HG02642 (cell line): Measurements from ENCODE around the gene ZNF793.

Experiments
- ATAC-seq: cut with Tn5 transposase; IDR thresholded peaks from one replicate; pipeline ENCODE4 v1.9.1; 2021; ENCODE audit warnings: mild to moderate bottlenecking; ENCODE audit not compliant: unreplicated experiment, poor library complexity

ZNF793 gene

GRCh38 chr19:37506387-37507166, at the start of gene ZNF793:
ZNF793 (plus strand) TSS chr19:37506939; CDS start chr19:37523440, 16,501 bp downstream.
- peak; percentile 76 for ATAC-seq

- no peak for ATAC-seq
Measured at GRCh38 chr19:37466277-37466797, 40.4 kb upstream of the ZNF793 start.

GRCh38 chr19:37466798-37467607, 39.7 kb upstream of the ZNF793 start, which contains the start of gene ZNF569:
ZNF569 (minus strand) TSS chr19:37467444; CDS start chr19:37444921, 22,523 bp downstream.
- ATAC-seq: peak; percentile 75

DNA sequence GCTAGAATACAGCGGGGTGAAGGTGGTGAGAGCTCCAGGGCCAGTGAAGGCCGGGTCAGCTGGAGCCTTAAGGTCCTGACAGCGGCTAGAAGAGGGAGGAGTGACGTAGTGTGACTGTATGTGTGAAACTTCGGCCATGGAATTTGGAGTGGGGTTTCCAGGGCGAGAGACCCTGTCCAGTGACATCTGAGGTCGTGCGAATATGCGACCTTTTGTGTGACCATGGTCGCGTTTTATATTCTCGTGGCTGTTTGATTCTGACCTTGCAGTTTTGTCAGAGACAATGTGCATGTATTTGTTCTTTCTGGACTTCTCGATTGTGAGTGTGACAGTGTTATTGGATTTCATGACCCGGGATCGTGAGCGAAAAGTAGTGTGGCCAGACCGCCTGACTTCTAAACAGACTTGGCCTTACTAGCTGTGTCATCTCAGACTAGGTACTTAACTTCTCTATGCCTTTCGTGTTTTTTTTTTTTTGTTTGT, 39.1 kb upstream of the ZNF793 start:
- ATAC-seq: no peak

DNA sequence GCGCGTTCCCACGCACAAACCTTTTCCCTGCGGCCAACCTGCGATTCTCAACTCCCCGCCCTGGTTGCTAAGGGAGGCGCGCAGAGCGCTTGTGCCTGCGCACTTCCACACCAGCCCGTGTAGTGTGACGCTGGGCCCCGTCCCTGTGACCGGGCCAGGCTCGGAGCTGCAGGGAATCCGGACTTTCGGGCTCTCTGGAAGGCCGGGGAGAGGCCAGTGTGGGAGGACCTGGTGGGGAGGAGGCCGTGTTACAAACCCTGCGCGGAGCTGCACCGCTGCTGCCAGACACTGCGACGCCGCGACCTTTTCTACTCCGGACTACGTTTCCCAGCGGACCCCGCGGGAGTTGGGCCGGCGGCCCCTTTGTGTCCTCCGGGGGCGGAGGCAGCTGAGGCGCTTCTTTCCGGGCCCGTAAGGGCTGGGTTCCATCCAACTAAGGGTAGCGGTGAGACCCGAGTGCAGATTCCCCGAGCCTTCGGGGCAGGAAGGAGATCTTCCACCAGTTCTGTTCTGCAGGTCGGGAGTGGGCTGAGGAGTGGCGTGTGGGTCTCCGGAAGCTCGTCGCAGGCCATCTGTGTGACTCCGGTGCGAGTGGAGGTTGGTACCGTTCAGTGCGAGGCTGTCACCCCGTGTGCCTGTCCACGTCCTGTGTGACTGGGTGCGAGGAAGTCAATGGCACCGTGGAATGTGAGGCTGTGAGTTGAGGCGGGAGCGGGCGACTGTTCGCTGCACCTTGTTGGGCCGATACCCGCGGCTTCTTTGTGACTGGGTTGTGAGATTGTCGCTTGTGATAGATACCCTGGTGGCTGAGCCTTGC, 37.6 kb upstream of the ZNF793 start, which contains the start of gene ZNF570:
TSS of gene ZNF570 (plus strand) at position 396 of the 817 bp plus-strand sequence. CDS start 999 bp downstream, outside the sequence.
- peak; percentile 70 for ATAC-seq

DNA sequence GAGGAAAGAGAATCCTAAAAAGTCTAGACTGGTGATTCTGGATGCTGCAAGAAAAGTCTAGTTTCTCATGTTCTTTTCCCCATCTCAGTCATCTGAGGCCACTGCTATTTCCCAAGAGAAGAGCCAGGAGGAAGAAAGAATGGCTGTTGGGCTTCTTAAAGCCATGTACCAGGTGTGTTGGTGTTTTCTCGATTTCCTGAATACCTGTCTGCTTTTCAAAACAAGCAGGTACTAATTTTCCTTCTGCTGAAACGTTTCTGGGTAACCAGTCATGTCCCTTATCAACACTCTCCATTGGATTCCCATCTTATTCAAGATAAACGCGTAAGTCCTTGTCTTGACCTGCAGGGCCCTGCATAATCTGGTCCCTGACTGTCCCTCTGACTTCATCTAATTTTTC, 36.5 kb upstream of the ZNF793 start:
- ATAC-seq: no peak

DNA sequence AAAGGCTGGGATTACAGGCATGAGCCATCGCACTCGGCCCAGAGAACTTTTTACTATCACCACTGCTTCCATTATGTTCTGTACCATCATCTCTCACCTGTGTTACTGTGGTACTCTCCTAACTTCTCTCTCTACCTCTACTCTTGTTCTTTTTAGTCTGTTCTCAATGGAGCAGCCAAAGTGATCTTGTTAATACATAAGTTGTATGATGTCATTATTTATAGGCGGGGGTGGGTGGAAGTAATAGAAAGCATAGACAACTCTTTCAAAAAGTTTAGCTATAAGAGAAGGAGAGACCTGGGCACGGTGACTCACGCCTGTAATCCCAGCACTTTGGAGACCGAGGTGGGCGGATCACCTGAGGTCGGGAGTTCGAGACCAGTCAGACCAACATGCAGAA, 34.6 kb upstream of the ZNF793 start:
- no peak for ATAC-seq

GRCh38 chr19:37484406-37485168, 22.2 kb upstream of the ZNF793 start:
- no peak for ATAC-seq

DNA sequence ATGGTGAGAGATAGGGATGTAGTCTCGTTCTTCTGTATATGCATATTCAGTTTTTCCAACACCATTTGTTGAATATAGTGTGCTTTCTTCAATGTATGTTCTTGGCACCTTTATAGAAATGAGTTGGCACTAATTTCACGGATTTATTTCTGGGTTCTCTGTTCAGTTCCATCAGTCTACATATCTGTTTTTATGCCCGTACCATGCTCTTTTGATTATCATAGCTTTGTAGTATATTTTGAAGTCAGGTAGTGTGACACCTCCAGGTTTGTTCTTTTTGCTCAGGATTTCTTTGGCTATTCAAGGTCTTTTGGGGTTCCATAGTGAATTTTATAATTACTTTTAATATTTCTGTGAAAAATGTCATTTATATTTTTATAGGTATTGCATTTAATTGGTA, 14.5 kb upstream of the ZNF793 start:
- ATAC-seq: no peak

- peak; percentile 18 for ATAC-seq
Measured at GRCh38 chr19:37505958-37506386, 767 bp upstream of the ZNF793 start.

- ATAC-seq: no peak
Measured at GRCh38 chr19:37507167-37507464, 377 bp downstream of the ZNF793 start.

DNA sequence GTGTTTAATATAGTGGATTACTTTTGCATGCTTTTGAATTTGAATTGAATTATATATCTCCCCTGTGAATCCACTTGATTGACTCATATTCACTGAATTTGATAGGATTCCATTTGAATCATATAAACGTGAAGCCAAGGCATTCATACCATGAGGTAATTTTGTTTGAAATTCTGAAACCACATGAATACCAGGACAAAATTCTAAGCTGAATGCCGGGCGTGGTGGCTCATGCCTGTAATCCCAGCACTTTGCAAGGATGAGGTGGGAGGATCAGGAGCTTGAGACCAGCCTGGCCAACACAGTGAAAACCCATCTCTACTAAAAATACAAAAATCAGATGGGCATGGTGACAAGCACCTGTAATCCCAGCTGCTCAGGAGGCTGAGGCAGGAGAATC, 4.4 kb downstream of the ZNF793 start:
- no peak for ATAC-seq

GRCh38 chr19:37511821-37512220, 5.1 kb downstream of the ZNF793 start:
- no peak for ATAC-seq

- no peak for ATAC-seq
Measured at GRCh38 chr19:37513397-37513796, 6.7 kb downstream of the ZNF793 start.

DNA sequence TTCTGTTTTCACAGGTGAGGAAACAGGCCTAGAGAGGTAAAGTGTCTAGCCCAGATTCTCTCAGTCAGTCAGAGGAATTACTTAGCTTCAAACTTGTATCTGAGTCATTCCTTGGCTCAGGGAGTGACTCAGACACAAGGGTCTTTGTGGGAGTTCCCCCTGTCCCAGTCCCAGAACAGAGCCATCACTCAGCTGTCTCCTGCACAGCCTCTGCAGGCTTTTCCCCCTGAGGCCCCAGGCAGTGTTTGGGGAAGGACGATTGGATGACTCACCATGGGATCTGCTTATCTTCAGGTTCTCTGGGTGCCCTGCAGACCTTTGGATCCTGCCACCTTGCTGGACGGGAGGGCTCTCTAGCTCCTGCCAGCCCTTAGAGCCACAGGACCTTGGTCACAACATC, 13.2 kb downstream of the ZNF793 start:
- ATAC-seq: no peak

DNA sequence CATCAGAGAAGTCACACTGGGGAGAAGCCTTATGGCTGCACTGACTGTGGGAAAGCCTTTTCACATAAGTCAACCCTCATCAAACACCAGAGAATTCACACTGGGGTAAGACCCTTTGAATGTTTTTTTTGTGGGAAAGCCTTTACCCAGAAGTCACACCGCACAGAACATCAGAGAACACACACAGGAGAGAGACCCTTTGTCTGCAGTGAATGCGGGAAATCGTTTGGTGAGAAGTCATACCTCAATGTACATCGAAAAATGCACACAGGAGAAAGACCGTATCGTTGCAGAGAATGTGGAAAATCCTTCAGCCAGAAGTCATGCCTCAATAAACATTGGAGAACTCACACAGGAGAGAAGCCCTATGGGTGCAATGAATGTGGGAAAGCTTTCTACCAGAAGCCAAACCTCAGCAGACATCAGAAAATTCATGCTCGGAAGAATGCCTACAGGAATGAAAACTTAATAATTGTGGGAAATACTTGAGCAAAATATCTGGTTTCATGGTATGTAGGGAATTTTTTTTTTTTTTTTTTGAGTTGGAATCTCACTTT, 30.7 kb downstream of the ZNF793 start:
- no peak for ATAC-seq

GRCh38 chr19:37551129-37551993, 44.6 kb downstream of the ZNF793 start:
- ATAC-seq: no peak

DNA sequence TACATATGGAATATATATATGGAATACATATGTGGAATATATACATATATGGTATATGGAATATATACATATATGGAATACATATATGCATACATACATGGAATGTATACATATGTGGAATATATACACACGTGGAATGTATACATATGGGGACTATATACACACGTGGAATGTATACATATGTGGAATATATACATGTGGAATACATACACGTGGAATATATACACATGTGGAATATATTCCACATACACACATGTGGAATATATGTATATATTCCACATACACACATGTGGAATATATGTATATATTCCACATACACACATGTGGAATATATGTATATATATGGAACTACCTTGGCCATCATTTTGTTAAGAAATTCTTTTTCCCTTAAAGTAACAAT, 56.8 kb downstream of the ZNF793 start:
- no peak for ATAC-seq
